Fibroblast of lung (primary cell): ENCODE results near the gene CLNK. TPM values are rescaled to one million over a fixed set of nuclear protein-coding genes. Genes with fewer than 3 reads are reported as not detected.

Experiments used
- DNase-seq, 2 donors: peaks; one replicate each; pipeline versions ENCODE4 v3.0.0 to v3.0.0-alpha.2; 2010; ENCODE audit warnings: low read depth in 2 of 2
- H2AFZ ChIP-seq: 2 replicates; pipeline ENCODE4 v1.5.1; 2012; ENCODE audit warnings: low read length, control low read depth, inconsistent platforms
- H3K27ac ChIP-seq: 2 replicates; pipeline ENCODE4 v1.5.1; 2011; ENCODE audit warnings: low read length, control low read depth; ENCODE audit not compliant: insufficient read depth
- H3K27me3 ChIP-seq: 2 replicates; pipeline ENCODE4 v1.5.1; 2011; ENCODE audit warnings: mild to moderate bottlenecking, low read length; ENCODE audit not compliant: control insufficient read depth, insufficient read depth
- H3K36me3 ChIP-seq: 2 replicates; pipeline ENCODE4 v1.5.1; 2011; ENCODE audit warnings: low read length; ENCODE audit not compliant: control insufficient read depth, insufficient read depth
- H3K4me1 ChIP-seq: 2 replicates; pipeline ENCODE4 v1.5.1; 2011; ENCODE audit warnings: low read length; ENCODE audit not compliant: control insufficient read depth, insufficient read depth; ENCODE audit errors: extremely low read depth
- H3K4me2 ChIP-seq: 2 replicates; pipeline ENCODE4 v1.5.1; 2011; ENCODE audit warnings: low read length, control low read depth; ENCODE audit not compliant: insufficient read depth; ENCODE audit errors: extremely low read depth
- H3K4me3 ChIP-seq, 4 experiments: fragments of 200-600 bp in 1 of 4; sonication (generic) in 1 of 4; replicated peaks in 1 of 4; 2 replicates each; pipeline ENCODE4 v1.5.1; 2011 to 2016; ENCODE audit warnings: low read length in 4 of 4, low read depth in 3 of 4, mild to moderate bottlenecking in 3 of 4, control low read depth in 2 of 4, inconsistent platforms in 1 of 4, mixed read lengths in 1 of 4; ENCODE audit not compliant: insufficient read depth in 1 of 4; ENCODE audit errors: control extremely low read depth in 1 of 4
- H3K79me2 ChIP-seq: 2 replicates; pipeline ENCODE4 v1.5.1; 2012; ENCODE audit warnings: mild to moderate bottlenecking, low read length, inconsistent platforms; ENCODE audit not compliant: control insufficient read depth, insufficient read depth
- H3K9ac ChIP-seq: 2 replicates; pipeline ENCODE4 v1.5.1; 2011; ENCODE audit warnings: mild to moderate bottlenecking, low read length, control low read depth; ENCODE audit not compliant: insufficient read depth
- H3K9me3 ChIP-seq: 2 replicates; pipeline ENCODE4 v1.5.1; 2012; ENCODE audit warnings: low read depth, low read length; ENCODE audit not compliant: control insufficient read depth, insufficient read depth
- H4K20me1 ChIP-seq: 2 replicates; pipeline ENCODE4 v1.5.1; 2011; ENCODE audit warnings: low read length; ENCODE audit not compliant: control insufficient read depth, insufficient read depth; ENCODE audit errors: extremely low read depth
- CTCF ChIP-seq, 2 donors: IDR thresholded peaks in 1 of 2; conservative IDR thresholded peaks in 1 of 2; 1 replicate in 1 of 2; 2 replicates in 1 of 2; pipeline ENCODE4 v1.5.1; 2011 to 2012; ENCODE audit warnings: low read length in 2 of 2, control low read depth in 1 of 2, inconsistent platforms in 1 of 2, low read depth in 1 of 2, mild to moderate bottlenecking in 1 of 2
- EZH2 ChIP-seq: IDR thresholded peaks from 2 replicates; pipeline ENCODE4 v1.5.1; 2012; ENCODE audit warnings: low read length, control low read depth, mild to moderate bottlenecking; ENCODE audit errors: missing control alignments
- polyA plus RNA-seq, 2 donors: library from polyadenylated mRNA; depleted of rRNA in 1 of 2; stranded (reverse) in 1 of 2; unstranded in 1 of 2; fragments of >200 nt; gene quantifications; 2 replicates each; pipeline ENCODE4 v1.2.1, GENCODE V29; 2011 to 2012; ENCODE audit warnings: missing spikeins in 1 of 2
- total RNA-seq: library from RNA; depleted of rRNA; stranded (reverse); fragments of >200 nt; gene quantifications from 2 replicates; pipeline ENCODE4 v1.2.1, GENCODE V29; 2014

CLNK gene
- total and polyA plus RNA-seq, 2 donors (not counting 1 experiment from before 2014, with no cell fraction given) = not detected

DNA sequence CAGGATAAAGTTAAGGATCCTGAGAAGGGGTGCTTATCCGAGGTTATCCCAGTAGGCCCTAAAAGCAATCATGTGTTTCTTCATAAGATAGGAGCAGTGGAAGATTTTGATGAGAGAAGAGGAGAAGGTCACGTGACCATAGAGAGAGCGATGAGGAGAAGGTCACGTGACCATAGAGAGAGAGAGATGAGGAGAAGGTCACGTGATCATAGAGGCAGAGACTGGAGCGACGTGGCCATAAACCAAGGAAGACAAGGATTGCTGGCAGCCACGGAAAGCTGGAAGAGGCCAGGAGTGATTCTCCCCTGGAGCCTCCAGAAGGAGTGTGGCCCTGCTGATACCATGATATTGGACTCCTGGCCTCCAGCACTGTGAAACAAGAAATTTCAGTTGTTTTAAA is 188.9 kb downstream of the CLNK start:
- Histone ChIP-seq H3K9ac (no peak overlapping the region), H3K79me2 (no peaks in the 10 kb centered on the region), H3K4me1 (no peaks in the 10 kb centered on the region), H4K20me1 (no peaks in the 10 kb centered on the region), H3K27ac (no peak overlapping the region), H3K27me3 (no peaks in the 10 kb centered on the region), H3K4me2 (no peak overlapping the region), H2AFZ (no peak overlapping the region), H3K36me3 (no peaks in the 10 kb centered on the region), H3K9me3 (no peaks in the 10 kb centered on the region), H3K4me3 (no peak overlapping the region)
- no peak for DNase-seq
- TF ChIP-seq EZH2 (no peak), CTCF (conservative IDR thresholded peaks at IDR 0.05 in 1 of 2, IDR thresholded peaks at IDR 0.05 in 1 of 2; ENCODE audit: low read depth in 1 of 2, low read length in 2 of 2) (no peak)

DNA sequence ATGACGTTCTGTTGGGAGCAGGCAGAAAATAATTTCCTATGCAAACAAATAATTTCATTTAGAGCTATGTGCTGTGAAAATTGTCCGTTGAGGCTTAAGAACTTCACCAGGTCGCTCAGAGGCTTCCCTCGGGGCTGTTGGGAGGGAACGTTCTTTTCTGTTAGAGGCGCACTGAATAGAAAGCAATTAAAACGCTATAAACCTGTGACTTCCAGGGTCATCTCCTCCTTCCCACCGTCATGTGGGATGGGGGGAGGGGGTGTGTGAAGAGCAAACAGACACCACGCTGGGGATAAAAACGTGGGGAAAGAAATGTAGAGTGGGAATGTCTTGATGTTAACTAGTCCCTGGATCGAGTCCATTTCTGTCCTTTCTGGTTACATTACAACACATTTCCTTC is 192.1 kb downstream of the CLNK start:
- no peak overlapping the region for H2AFZ ChIP-seq
- DNase-seq = no peak
- no peak overlapping the region for H3K9ac ChIP-seq
- no peaks in the 10 kb centered on the region for H3K9me3 ChIP-seq
- TF ChIP-seq CTCF (conservative IDR thresholded peaks at IDR 0.05 in 1 of 2, IDR thresholded peaks at IDR 0.05 in 1 of 2; ENCODE audit: low read depth in 1 of 2, low read length in 2 of 2) = no peak
- TF ChIP-seq EZH2 = no peak
- no peaks in the 10 kb centered on the region for H3K4me1 ChIP-seq
- H3K27ac ChIP-seq = no peak overlapping the region
- no peaks in the 10 kb centered on the region for H3K36me3 ChIP-seq
- no peaks in the 10 kb centered on the region for H3K27me3 ChIP-seq
- no peak overlapping the region for H3K4me2 ChIP-seq
- H3K79me2 ChIP-seq = no peaks in the 10 kb centered on the region
- H3K4me3 ChIP-seq = no peak overlapping the region
- H4K20me1 ChIP-seq = no peaks in the 10 kb centered on the region

- Histone ChIP-seq H3K4me2 (no peak overlapping the region), H3K27me3 (no peaks in the 10 kb centered on the region), H3K4me3 (no peak overlapping the region), H3K9ac (no peak overlapping the region), H2AFZ (no peak overlapping the region), H3K79me2 (no peaks in the 10 kb centered on the region), H4K20me1 (no peaks in the 10 kb centered on the region), H3K9me3 (no peaks in the 10 kb centered on the region), H3K36me3 (no peaks in the 10 kb centered on the region), H3K4me1 (no peaks in the 10 kb centered on the region), H3K27ac (no peak overlapping the region)
- TF ChIP-seq CTCF (conservative IDR thresholded peaks at IDR 0.05 in 1 of 2, IDR thresholded peaks at IDR 0.05 in 1 of 2; ENCODE audit: low read depth in 1 of 2, low read length in 2 of 2) (no peak), EZH2 (no peak)
- DNase-seq = no peak
Observed at GRCh38 chr4:10491401-10491800, 193.2 kb downstream of the CLNK start.
